Neural cell (in vitro differentiated cells): ENCODE data around the gene HDAC4.

Source experiments
- EP300 ChIP-seq: fragments of 450-650 bp; conservative IDR thresholded peaks from 2 replicates; pipeline ENCODE4 v1.6.1; 2014; ENCODE audit warnings: antibody characterized with exemption, mild to moderate bottlenecking, moderate library complexity; ENCODE audit not compliant: poor library complexity, severe bottlenecking
- EZH2 ChIP-seq: fragments of 200-600, 300-800 bp; shearing (Covaris generic), sonication (generic); IDR thresholded peaks from 2 replicates; pipeline ENCODE4 v1.6.1; 2014; ENCODE audit warnings: antibody characterized with exemption, low read length, borderline replicate concordance, mild to moderate bottlenecking; ENCODE audit not compliant: insufficient read depth, poor library complexity, severe bottlenecking
- POLR2AphosphoS5 ChIP-seq: IDR thresholded peaks from 2 replicates; pipeline ENCODE4 v1.6.1; 2012
- RAD21 ChIP-seq: fragments of 450-650 bp; conservative IDR thresholded peaks from 2 replicates; pipeline ENCODE4 v1.6.1; 2014; ENCODE audit warnings: antibody characterized with exemption, mild to moderate bottlenecking, moderate library complexity
- REST ChIP-seq: IDR thresholded peaks from 2 replicates; pipeline ENCODE4 v1.6.1; 2012; ENCODE audit warnings: borderline replicate concordance
- SMC3 ChIP-seq: fragments of 450-650 bp; conservative IDR thresholded peaks from 2 replicates; pipeline ENCODE4 v1.6.1; 2014; ENCODE audit warnings: antibody characterized with exemption, mild to moderate bottlenecking, moderate library complexity; ENCODE audit not compliant: poor library complexity
- TAF1 ChIP-seq: IDR thresholded peaks from 2 replicates; pipeline ENCODE4 v1.6.1; 2012; ENCODE audit warnings: low read depth
- TF ChIP-seq, protein P1 (sequence below): fragments of 450-650 bp; IDR thresholded peaks from 2 replicates; pipeline ENCODE4 v1.5.1; 2014; ENCODE audit warnings: antibody characterized with exemption, mild to moderate bottlenecking, moderate library complexity; ENCODE audit not compliant: poor library complexity, severe bottlenecking

- TF ChIP-seq, protein P1, sequence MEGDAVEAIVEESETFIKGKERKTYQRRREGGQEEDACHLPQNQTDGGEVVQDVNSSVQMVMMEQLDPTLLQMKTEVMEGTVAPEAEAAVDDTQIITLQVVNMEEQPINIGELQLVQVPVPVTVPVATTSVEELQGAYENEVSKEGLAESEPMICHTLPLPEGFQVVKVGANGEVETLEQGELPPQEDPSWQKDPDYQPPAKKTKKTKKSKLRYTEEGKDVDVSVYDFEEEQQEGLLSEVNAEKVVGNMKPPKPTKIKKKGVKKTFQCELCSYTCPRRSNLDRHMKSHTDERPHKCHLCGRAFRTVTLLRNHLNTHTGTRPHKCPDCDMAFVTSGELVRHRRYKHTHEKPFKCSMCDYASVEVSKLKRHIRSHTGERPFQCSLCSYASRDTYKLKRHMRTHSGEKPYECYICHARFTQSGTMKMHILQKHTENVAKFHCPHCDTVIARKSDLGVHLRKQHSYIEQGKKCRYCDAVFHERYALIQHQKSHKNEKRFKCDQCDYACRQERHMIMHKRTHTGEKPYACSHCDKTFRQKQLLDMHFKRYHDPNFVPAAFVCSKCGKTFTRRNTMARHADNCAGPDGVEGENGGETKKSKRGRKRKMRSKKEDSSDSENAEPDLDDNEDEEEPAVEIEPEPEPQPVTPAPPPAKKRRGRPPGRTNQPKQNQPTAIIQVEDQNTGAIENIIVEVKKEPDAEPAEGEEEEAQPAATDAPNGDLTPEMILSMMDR, result no peak
- TF ChIP-seq RAD21 (no peak), SMC3 (no peak), EZH2 (no peak), REST (no peak), POLR2AphosphoS5 (no peak), EP300 (no peak), TAF1 (no peak)
These were observed 113.9 kb downstream of the HDAC4 start for GRCh38 chr2:239286901-239287300.
